WTC11 (cell line): ENCODE results near the gene COX10. TPM values are rescaled to one million over a fixed set of nuclear protein-coding genes. Genes with fewer than 3 reads are reported as not detected.

Experiments used
- ATAC-seq: fragments of 200-7000 bp; cut with Tn5 transposase; 2 replicates; pipeline ENCODE4 v1.10.0; 2021; ENCODE audit warnings: mild to moderate bottlenecking, moderate library complexity
- CTCF ChIA-PET: fragments of 300-600 bp; sonication (Branson Sonifier 250); formaldehyde crosslinking; loops from one replicate; lab custom pipeline; 2021; ENCODE audit warnings: antibody characterized with exemption; lab: Charles Lee
- POLR2A ChIA-PET: fragments of 350-600 bp; sonication (Branson Sonifier 250); formaldehyde crosslinking; loops from one replicate; lab custom pipeline; 2021; ENCODE audit warnings: antibody characterized with exemption; lab: Charles Lee
- DNase-seq: peaks from one replicate; pipeline ENCODE4 v3.0.0; 2021; ENCODE audit warnings: low spot score
- H3K27ac Mint-ChIP-seq: 2 replicates; pipeline ENCODE4 v1.8.0; 2021; ENCODE audit warnings: mixed read lengths
- H3K27me3 Mint-ChIP-seq: 2 replicates; pipeline ENCODE4 v1.8.0; 2021; ENCODE audit warnings: low read depth, mild to moderate bottlenecking, moderate library complexity, mixed read lengths
- H3K36me3 Mint-ChIP-seq: 2 replicates; pipeline ENCODE4 v1.8.0; 2021; ENCODE audit warnings: mixed read lengths
- H3K4me1 Mint-ChIP-seq: 2 replicates; pipeline ENCODE4 v1.8.0; 2022; ENCODE audit warnings: mixed read lengths
- H3K4me3 Mint-ChIP-seq: 2 replicates; pipeline ENCODE4 v1.8.0; 2021; ENCODE audit warnings: mild to moderate bottlenecking, moderate library complexity, mixed read lengths
- H3K9me3 Mint-ChIP-seq: 2 replicates; pipeline ENCODE4 v1.8.0; 2021; ENCODE audit warnings: mixed read lengths
- E2F5 ChIP-seq: sonication (generic); formaldehyde crosslinking; IDR thresholded peaks from 2 replicates; pipeline ENCODE4 v1.8.1; 2022; ENCODE audit warnings: mild to moderate bottlenecking, moderate library complexity, missing genetic modification reagents
- ESRRA ChIP-seq: sonication (generic); formaldehyde crosslinking; IDR thresholded peaks from 2 replicates; pipeline ENCODE4 v1.8.1; 2022; ENCODE audit warnings: mild to moderate bottlenecking, missing genetic modification reagents, borderline replicate concordance
- ETV6 ChIP-seq: sonication (generic); formaldehyde crosslinking; IDR thresholded peaks from 2 replicates; pipeline ENCODE4 v1.8.1; 2022; ENCODE audit warnings: mild to moderate bottlenecking, missing genetic modification reagents
- GABPB1 ChIP-seq: sonication (generic); formaldehyde crosslinking; IDR thresholded peaks from 2 replicates; pipeline ENCODE4 v1.8.1; 2023; ENCODE audit warnings: mild to moderate bottlenecking, missing genetic modification reagents
- GTF2I ChIP-seq: fragments of 250-450 bp; sonication (Bioruptor Pico); conservative IDR thresholded peaks from 2 replicates; pipeline ENCODE4 v1.4.0; 2021; ENCODE audit warnings: mild to moderate bottlenecking
- JAZF1 ChIP-seq: fragments of 250-450 bp; sonication (Bioruptor Pico); IDR thresholded peaks from 2 replicates; pipeline ENCODE4 v1.9.0; 2021; ENCODE audit warnings: moderate library complexity, mild to moderate bottlenecking, inconsistent platforms
- JUN ChIP-seq: sonication (generic); formaldehyde crosslinking; IDR thresholded peaks from 2 replicates; pipeline ENCODE4 v1.8.0; 2023; ENCODE audit warnings: mild to moderate bottlenecking, missing genetic modification reagents
- NFATC4 ChIP-seq: fragments of 250-450 bp; sonication (Bioruptor Pico); IDR thresholded peaks from 2 replicates; pipeline ENCODE4 v1.9.0; 2021; ENCODE audit warnings: mild to moderate bottlenecking
- NFYB ChIP-seq: sonication (generic); formaldehyde crosslinking; conservative IDR thresholded peaks from 2 replicates; pipeline ENCODE4 v1.8.0; 2022; ENCODE audit warnings: low read depth, missing genetic modification reagents
- OVOL2 ChIP-seq: fragments of 250-450 bp; sonication (Bioruptor Pico); IDR thresholded peaks from 2 replicates; pipeline ENCODE4 v1.9.0; 2021; ENCODE audit warnings: mild to moderate bottlenecking, borderline replicate concordance
- PREB ChIP-seq: sonication (generic); formaldehyde crosslinking; IDR thresholded peaks from 2 replicates; pipeline ENCODE4 v1.8.1; 2022; ENCODE audit warnings: mild to moderate bottlenecking, missing genetic modification reagents, moderate library complexity, borderline replicate concordance
- SMAD3 ChIP-seq: sonication (generic); formaldehyde crosslinking; IDR thresholded peaks from 2 replicates; pipeline ENCODE4 v1.8.0; 2022; ENCODE audit warnings: missing genetic modification reagents, mild to moderate bottlenecking, borderline replicate concordance
- SP1 ChIP-seq: sonication (generic); formaldehyde crosslinking; conservative IDR thresholded peaks from 2 replicates; pipeline ENCODE4 v1.8.1; 2022; ENCODE audit warnings: missing genetic modification reagents
- TEAD1 ChIP-seq: sonication (generic); formaldehyde crosslinking; IDR thresholded peaks from 2 replicates; pipeline ENCODE4 v1.8.0; 2022; ENCODE audit warnings: mild to moderate bottlenecking, missing genetic modification reagents
- TEAD4 ChIP-seq: sonication (generic); formaldehyde crosslinking; IDR thresholded peaks from 2 replicates; pipeline ENCODE4 v1.8.0; 2022; ENCODE audit warnings: mild to moderate bottlenecking, missing genetic modification reagents
- ZNF121 ChIP-seq: sonication (generic); formaldehyde crosslinking; IDR thresholded peaks from 2 replicates; pipeline ENCODE4 v1.8.0; 2023; ENCODE audit warnings: missing genetic modification reagents
- ZNF138 ChIP-seq: sonication (generic); formaldehyde crosslinking; conservative IDR thresholded peaks from 2 replicates; pipeline ENCODE4 v1.8.1; 2022; ENCODE audit warnings: mild to moderate bottlenecking, moderate library complexity, missing genetic modification reagents
- ZNF219 ChIP-seq: sonication (generic); formaldehyde crosslinking; IDR thresholded peaks from 2 replicates; pipeline ENCODE4 v1.8.0; 2023; ENCODE audit warnings: missing genetic modification reagents, mild to moderate bottlenecking, borderline replicate concordance
- ZNF317 ChIP-seq: sonication (generic); formaldehyde crosslinking; IDR thresholded peaks from 2 replicates; pipeline ENCODE4 v1.8.1; 2023; ENCODE audit warnings: low read depth, mild to moderate bottlenecking, moderate library complexity, missing genetic modification reagents, borderline replicate concordance
- ZNF396 ChIP-seq: fragments of 250-450 bp; sonication (Bioruptor Pico); IDR thresholded peaks from 2 replicates; pipeline ENCODE4 v1.8.0; 2021; ENCODE audit warnings: mild to moderate bottlenecking, moderate library complexity, borderline replicate concordance
- total RNA-seq: library from RNA; stranded (reverse); gene quantifications from 3 replicates; pipeline ENCODE4 v1.2.3, GENCODE V29; 2021
- TF ChIP-seq, protein P1 (sequence below): fragments of 250-450 bp; sonication (Bioruptor Pico); IDR thresholded peaks from 2 replicates; pipeline ENCODE4 v1.9.0; 2021; ENCODE audit warnings: mild to moderate bottlenecking, borderline replicate concordance
- TF ChIP-seq, protein P2 (sequence below): sonication (generic); formaldehyde crosslinking; IDR thresholded peaks from 2 replicates; pipeline ENCODE4 v1.8.0; 2023; ENCODE audit warnings: mild to moderate bottlenecking, missing genetic modification reagents
- TF ChIP-seq, protein P3 (sequence below): sonication (generic); formaldehyde crosslinking; IDR thresholded peaks from 2 replicates; pipeline ENCODE4 v1.8.0; 2022; ENCODE audit warnings: missing genetic modification reagents

Gene COX10
- total RNA-seq, 1 experiment from 2014 or later = 22.0 TPM

GRCh38 chr17:14227052-14227451 lies 157.7 kb downstream of the COX10 start (continued):
- no peak for TF ChIP-seq E2F5 (CRISPR knock-in tag)
- no peak for TF ChIP-seq ZNF396 (CRISPR knock-in tag)
- no peak for TF ChIP-seq SP1 (CRISPR knock-in tag)
- TF ChIP-seq ZNF138 (CRISPR knock-in tag) = no peak
- TF ChIP-seq, protein P1, sequence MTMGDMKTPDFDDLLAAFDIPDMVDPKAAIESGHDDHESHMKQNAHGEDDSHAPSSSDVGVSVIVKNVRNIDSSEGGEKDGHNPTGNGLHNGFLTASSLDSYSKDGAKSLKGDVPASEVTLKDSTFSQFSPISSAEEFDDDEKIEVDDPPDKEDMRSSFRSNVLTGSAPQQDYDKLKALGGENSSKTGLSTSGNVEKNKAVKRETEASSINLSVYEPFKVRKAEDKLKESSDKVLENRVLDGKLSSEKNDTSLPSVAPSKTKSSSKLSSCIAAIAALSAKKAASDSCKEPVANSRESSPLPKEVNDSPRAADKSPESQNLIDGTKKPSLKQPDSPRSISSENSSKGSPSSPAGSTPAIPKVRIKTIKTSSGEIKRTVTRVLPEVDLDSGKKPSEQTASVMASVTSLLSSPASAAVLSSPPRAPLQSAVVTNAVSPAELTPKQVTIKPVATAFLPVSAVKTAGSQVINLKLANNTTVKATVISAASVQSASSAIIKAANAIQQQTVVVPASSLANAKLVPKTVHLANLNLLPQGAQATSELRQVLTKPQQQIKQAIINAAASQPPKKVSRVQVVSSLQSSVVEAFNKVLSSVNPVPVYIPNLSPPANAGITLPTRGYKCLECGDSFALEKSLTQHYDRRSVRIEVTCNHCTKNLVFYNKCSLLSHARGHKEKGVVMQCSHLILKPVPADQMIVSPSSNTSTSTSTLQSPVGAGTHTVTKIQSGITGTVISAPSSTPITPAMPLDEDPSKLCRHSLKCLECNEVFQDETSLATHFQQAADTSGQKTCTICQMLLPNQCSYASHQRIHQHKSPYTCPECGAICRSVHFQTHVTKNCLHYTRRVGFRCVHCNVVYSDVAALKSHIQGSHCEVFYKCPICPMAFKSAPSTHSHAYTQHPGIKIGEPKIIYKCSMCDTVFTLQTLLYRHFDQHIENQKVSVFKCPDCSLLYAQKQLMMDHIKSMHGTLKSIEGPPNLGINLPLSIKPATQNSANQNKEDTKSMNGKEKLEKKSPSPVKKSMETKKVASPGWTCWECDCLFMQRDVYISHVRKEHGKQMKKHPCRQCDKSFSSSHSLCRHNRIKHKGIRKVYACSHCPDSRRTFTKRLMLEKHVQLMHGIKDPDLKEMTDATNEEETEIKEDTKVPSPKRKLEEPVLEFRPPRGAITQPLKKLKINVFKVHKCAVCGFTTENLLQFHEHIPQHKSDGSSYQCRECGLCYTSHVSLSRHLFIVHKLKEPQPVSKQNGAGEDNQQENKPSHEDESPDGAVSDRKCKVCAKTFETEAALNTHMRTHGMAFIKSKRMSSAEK (CRISPR knock-in tag) = no peak
- no peak for TF ChIP-seq GABPB1 (CRISPR knock-in tag)
- TF ChIP-seq, protein P2, sequence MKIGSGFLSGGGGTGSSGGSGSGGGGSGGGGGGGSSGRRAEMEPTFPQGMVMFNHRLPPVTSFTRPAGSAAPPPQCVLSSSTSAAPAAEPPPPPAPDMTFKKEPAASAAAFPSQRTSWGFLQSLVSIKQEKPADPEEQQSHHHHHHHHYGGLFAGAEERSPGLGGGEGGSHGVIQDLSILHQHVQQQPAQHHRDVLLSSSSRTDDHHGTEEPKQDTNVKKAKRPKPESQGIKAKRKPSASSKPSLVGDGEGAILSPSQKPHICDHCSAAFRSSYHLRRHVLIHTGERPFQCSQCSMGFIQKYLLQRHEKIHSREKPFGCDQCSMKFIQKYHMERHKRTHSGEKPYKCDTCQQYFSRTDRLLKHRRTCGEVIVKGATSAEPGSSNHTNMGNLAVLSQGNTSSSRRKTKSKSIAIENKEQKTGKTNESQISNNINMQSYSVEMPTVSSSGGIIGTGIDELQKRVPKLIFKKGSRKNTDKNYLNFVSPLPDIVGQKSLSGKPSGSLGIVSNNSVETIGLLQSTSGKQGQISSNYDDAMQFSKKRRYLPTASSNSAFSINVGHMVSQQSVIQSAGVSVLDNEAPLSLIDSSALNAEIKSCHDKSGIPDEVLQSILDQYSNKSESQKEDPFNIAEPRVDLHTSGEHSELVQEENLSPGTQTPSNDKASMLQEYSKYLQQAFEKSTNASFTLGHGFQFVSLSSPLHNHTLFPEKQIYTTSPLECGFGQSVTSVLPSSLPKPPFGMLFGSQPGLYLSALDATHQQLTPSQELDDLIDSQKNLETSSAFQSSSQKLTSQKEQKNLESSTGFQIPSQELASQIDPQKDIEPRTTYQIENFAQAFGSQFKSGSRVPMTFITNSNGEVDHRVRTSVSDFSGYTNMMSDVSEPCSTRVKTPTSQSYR = no peak
- no peak for TF ChIP-seq ZNF219
- TF ChIP-seq ESRRA = no peak
- no peak for TF ChIP-seq ETV6 (CRISPR knock-in tag)
- TF ChIP-seq, all 79 proteins: peak for 0

DNA sequence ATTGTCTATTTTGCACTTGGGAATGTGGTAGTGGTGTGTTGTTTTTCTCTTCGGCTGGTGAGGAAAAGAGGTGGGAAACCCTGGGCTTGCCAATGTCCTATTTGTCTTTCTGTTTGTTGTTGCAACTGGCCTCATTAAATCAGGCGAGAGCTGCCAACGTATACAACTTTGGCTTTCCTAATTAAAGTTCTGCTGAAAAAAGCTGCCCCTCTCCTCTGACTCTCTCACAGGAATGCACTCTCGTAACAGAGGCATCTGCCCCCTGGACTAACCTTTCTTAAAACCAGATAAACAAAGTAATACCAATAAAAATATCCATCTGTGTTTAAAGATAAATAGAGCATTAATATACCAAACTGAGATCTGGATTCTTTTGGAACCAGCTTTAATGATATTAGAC lies 159.6 kb downstream of the COX10 start:
- peaks cover 9% of the 10 kb centered on the region for H3K36me3 Mint-ChIP-seq
- H3K4me1 Mint-ChIP-seq = peaks cover 3% of the 10 kb centered on the region; the same call in 1 of the 2 replicates
- POLR2A ChIA-PET = no interaction called here
- TF ChIP-seq TEAD1 (CRISPR knock-in tag) = no peak
- no peak for TF ChIP-seq PREB (CRISPR knock-in tag)
- TF ChIP-seq ZNF121 (CRISPR knock-in tag) = no peak
- no peak for TF ChIP-seq GTF2I
- no peak for TF ChIP-seq SMAD3 (CRISPR knock-in tag)
- no peak for TF ChIP-seq OVOL2 (CRISPR knock-in tag)
- TF ChIP-seq NFATC4 (CRISPR knock-in tag) = no peak
- no peak for TF ChIP-seq JUN
- no peak for TF ChIP-seq TEAD4 (CRISPR knock-in tag)
- TF ChIP-seq ETV6 (CRISPR knock-in tag) = no peak
- no peak for TF ChIP-seq ZNF317 (CRISPR knock-in tag)
- TF ChIP-seq, protein P3, sequence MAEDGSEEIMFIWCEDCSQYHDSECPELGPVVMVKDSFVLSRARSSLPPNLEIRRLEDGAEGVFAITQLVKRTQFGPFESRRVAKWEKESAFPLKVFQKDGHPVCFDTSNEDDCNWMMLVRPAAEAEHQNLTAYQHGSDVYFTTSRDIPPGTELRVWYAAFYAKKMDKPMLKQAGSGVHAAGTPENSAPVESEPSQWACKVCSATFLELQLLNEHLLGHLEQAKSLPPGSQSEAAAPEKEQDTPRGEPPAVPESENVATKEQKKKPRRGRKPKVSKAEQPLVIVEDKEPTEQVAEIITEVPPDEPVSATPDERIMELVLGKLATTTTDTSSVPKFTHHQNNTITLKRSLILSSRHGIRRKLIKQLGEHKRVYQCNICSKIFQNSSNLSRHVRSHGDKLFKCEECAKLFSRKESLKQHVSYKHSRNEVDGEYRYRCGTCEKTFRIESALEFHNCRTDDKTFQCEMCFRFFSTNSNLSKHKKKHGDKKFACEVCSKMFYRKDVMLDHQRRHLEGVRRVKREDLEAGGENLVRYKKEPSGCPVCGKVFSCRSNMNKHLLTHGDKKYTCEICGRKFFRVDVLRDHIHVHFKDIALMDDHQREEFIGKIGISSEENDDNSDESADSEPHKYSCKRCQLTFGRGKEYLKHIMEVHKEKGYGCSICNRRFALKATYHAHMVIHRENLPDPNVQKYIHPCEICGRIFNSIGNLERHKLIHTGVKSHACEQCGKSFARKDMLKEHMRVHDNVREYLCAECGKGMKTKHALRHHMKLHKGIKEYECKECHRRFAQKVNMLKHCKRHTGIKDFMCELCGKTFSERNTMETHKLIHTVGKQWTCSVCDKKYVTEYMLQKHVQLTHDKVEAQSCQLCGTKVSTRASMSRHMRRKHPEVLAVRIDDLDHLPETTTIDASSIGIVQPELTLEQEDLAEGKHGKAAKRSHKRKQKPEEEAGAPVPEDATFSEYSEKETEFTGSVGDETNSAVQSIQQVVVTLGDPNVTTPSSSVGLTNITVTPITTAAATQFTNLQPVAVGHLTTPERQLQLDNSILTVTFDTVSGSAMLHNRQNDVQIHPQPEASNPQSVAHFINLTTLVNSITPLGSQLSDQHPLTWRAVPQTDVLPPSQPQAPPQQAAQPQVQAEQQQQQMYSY (CRISPR knock-in tag) = no peak
- TF ChIP-seq, protein P2 = no peak
- no peak for TF ChIP-seq NFYB (CRISPR knock-in tag)
- no peak for TF ChIP-seq JAZF1 (CRISPR knock-in tag)
- ATAC-seq (no peak), DNase-seq (no peak)
- no peak overlapping the region for H3K4me3 Mint-ChIP-seq
- no peaks in the 10 kb centered on the region for H3K27me3 Mint-ChIP-seq
- CTCF ChIA-PET = no interaction called here
- no peak overlapping the region for H3K27ac Mint-ChIP-seq
- H3K9me3 Mint-ChIP-seq = peaks cover 18% of the 10 kb centered on the region
